Measurements from ENCODE around the gene FBXW9.

- TF ChIP-seq CCDC6 (CRISPR knock-in tag; IDR thresholded peaks at IDR 0.05) (no peak), ESRRA (CRISPR knock-in tag; IDR thresholded peaks at IDR 0.05; ENCODE audit: low read depth) (no peak), NFE2L2 (IDR thresholded peaks at IDR 0.05; ENCODE audit: low read length) (no peak), ZNF121 (CRISPR knock-in tag; IDR thresholded peaks at IDR 0.05) (no peak), ZFP36 (IDR thresholded peaks at IDR 0.05; ENCODE audit: borderline replicate concordance, low read depth, low read length, partially characterized antibody) (no peak), NFE2L1 (CRISPR knock-in tag; IDR thresholded peaks at IDR 0.05; ENCODE audit: borderline replicate concordance) (no peak), MAFK (conservative IDR thresholded peaks at IDR 0.05 in 1 of 2, IDR thresholded peaks at IDR 0.05 in 1 of 2; ENCODE audit: low read length in 2 of 2) (no peak), ZNF354B (CRISPR knock-in tag; IDR thresholded peaks at IDR 0.05) (no peak), ZNF607 (CRISPR knock-in tag; IDR thresholded peaks at IDR 0.05; ENCODE audit: borderline replicate concordance) (no peak), NCOR1 (IDR thresholded peaks at IDR 0.05; ENCODE audit: borderline replicate concordance, low read length) (no peak), CHCHD3 (CRISPR knock-in tag; IDR thresholded peaks at IDR 0.05) (no peak)
- TF ChIP-seq, protein P1, sequence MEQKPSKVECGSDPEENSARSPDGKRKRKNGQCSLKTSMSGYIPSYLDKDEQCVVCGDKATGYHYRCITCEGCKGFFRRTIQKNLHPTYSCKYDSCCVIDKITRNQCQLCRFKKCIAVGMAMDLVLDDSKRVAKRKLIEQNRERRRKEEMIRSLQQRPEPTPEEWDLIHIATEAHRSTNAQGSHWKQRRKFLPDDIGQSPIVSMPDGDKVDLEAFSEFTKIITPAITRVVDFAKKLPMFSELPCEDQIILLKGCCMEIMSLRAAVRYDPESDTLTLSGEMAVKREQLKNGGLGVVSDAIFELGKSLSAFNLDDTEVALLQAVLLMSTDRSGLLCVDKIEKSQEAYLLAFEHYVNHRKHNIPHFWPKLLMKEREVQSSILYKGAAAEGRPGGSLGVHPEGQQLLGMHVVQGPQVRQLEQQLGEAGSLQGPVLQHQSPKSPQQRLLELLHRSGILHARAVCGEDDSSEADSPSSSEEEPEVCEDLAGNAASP (CRISPR knock-in tag; IDR thresholded peaks at IDR 0.05; ENCODE audit: borderline replicate concordance), result no peak
- TF ChIP-seq, protein P2, sequence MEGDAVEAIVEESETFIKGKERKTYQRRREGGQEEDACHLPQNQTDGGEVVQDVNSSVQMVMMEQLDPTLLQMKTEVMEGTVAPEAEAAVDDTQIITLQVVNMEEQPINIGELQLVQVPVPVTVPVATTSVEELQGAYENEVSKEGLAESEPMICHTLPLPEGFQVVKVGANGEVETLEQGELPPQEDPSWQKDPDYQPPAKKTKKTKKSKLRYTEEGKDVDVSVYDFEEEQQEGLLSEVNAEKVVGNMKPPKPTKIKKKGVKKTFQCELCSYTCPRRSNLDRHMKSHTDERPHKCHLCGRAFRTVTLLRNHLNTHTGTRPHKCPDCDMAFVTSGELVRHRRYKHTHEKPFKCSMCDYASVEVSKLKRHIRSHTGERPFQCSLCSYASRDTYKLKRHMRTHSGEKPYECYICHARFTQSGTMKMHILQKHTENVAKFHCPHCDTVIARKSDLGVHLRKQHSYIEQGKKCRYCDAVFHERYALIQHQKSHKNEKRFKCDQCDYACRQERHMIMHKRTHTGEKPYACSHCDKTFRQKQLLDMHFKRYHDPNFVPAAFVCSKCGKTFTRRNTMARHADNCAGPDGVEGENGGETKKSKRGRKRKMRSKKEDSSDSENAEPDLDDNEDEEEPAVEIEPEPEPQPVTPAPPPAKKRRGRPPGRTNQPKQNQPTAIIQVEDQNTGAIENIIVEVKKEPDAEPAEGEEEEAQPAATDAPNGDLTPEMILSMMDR (CRISPR knock-in tag; IDR thresholded peaks at IDR 0.05), result no peak
- TF ChIP-seq, protein P3, sequence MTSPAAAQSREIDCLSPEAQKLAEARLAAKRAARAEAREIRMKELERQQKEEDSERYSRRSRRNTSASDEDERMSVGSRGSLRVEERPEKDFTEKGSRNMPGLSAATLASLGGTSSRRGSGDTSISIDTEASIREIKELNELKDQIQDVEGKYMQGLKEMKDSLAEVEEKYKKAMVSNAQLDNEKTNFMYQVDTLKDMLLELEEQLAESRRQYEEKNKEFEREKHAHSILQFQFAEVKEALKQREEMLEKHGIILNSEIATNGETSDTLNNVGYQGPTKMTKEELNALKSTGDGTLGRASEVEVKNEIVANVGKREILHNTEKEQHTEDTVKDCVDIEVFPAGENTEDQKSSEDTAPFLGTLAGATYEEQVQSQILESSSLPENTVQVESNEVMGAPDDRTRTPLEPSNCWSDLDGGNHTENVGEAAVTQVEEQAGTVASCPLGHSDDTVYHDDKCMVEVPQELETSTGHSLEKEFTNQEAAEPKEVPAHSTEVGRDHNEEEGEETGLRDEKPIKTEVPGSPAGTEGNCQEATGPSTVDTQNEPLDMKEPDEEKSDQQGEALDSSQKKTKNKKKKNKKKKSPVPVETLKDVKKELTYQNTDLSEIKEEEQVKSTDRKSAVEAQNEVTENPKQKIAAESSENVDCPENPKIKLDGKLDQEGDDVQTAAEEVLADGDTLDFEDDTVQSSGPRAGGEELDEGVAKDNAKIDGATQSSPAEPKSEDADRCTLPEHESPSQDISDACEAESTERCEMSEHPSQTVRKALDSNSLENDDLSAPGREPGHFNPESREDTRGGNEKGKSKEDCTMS (CRISPR knock-in tag; conservative IDR thresholded peaks at IDR 0.05), result no peak
Measured at GRCh38 chr19:12703046-12703445, 6.6 kb upstream of the FBXW9 start.
